GM21619 (cell line): ENCODE measurements around the gene PRKAR1B.

ENCODE experiments used
- ATAC-seq: cut with Tn5 transposase; IDR thresholded peaks from one replicate; pipeline ENCODE4 v1.9.1; 2021; ENCODE audit not compliant: unreplicated experiment

Gene PRKAR1B

GRCh38 chr7:545470-545869 is 181.6 kb downstream of the PRKAR1B start:
- ATAC-seq, result no peak

GRCh38 chr7:544338-545221 is 182.5 kb downstream of the PRKAR1B start:
- ATAC-seq, result no peak

- no peak for ATAC-seq
Measured at GRCh38 chr7:543501-544337, 183.4 kb downstream of the PRKAR1B start.

GRCh38 chr7:542713-543500 is 184.2 kb downstream of the PRKAR1B start:
- ATAC-seq, result no peak

GRCh38 chr7:542131-542712 is 184.9 kb downstream of the PRKAR1B start:
- ATAC-seq, result no peak

DNA sequence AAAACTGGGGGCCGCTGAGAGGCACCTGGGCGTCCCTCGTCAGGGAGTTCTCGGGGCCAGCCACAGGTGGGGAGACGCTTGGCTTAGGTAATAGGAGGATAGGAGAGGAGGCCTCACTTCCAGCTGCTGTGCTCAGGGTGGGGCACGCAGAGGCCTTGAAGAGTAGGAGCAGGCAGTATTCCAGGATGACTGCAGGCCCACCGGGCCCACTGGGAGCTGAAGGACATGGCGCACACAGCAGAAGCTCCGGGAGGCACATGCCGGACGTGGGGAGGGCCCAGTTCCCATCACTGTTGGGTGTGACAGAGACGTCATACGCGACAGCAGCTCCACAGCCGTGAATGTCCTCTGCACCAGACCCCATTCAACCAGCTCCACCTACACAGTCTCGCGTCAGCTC is 185.4 kb downstream of the PRKAR1B start:
- ATAC-seq, result no peak

DNA sequence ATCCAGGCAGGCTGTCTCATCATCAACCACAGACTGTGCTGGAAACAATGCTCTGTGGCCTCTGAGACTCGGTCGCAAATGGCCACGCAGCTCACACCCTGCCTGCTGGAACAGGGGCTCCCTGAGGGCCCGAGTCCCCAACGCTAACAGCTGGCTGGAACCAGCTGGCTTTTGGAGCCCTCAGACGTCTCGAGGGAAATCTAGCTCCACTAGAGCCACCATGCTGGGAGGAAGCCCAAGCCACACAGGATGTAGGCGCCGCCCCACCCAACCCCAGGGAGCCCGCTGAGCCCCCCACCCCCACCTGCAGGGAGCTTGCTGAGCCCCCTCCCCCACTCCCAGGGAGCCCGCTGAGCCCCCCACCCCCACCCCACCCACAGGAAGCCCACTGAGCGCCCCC is 186.1 kb downstream of the PRKAR1B start:
- no peak for ATAC-seq

GRCh38 chr7:540579-540978 is 186.5 kb downstream of the PRKAR1B start:
- no peak for ATAC-seq

DNA sequence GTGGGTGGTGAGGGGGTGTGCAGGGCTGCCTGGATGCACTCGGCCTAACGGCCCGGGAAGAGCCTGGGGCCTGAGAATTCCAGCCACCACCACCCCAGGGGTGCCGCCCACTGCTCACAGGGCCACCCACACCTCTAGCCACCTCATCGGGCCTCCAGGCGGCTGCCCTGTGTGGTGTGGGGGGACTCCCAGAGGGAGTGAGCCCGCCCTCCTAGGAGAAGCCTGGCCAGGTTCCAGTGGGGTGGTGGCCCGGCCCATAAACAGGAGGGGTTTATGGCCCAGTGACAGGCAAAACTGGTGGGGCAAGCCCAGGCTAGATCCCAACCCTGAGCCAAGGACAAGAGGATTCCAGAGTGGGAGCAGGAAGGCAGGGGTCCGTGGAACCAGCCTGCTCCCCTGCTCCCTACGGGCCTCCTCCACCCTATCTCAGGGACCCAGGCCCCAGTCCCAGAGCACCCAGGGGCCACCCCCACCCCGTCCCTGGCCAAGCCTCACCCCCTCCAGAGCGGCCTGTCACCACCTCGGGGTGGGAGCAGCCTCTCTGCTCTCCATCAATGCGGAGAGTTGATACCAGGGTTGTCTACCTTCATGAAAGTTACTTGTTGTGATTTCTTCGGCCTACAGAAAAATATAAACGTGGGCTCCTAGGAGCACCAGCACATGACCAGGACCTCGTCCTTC is 187.2 kb downstream of the PRKAR1B start:
- ATAC-seq, result no peak

GRCh38 chr7:538764-539685 is 188.1 kb downstream of the PRKAR1B start:
- ATAC-seq, result no peak

- no peak for ATAC-seq
Measured at GRCh38 chr7:537911-538634, 189.0 kb downstream of the PRKAR1B start.

DNA sequence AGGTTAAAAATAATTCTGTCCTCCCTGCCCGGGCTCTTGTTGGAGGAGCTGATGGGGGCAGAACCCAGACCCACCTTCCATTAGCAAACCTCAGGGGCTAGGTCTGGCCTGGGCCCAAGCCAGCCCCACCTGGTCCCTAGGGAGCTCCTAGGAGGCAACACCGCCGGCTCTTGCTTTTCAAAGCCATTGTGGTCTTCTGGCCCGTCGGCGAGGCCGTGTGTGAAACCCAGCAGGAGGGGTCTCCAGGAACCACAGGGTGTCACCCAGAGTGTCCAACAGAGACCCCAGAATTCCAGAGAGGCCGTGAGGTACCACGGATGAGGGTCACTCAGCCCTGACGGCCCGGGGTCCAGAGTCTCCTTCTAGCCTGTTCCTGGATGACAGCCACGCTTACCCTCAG is 190.8 kb downstream of the PRKAR1B start:
- ATAC-seq, result no peak

DNA sequence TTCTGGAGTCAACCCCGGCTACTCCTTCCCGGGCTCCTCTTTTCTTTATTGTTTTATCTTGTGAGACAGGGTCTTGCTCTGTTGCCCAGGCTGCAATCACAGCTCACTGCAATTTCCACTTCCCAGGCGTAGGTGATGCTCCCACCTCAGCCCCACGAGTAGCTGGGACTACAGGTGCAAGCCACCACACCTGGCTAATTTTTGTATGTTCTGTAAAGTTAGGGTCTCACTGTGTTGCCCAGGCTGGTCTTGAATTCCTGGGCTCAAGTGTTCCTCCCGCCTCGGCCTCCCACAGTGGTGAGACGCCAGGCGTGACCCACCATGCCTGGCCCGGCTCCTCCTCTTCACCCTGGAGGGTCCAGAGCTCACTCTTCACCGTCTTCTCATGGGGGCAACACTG is 192.1 kb downstream of the PRKAR1B start:
- no peak for ATAC-seq

GRCh38 chr7:534075-534474 is 193.0 kb downstream of the PRKAR1B start:
- ATAC-seq, result no peak

DNA sequence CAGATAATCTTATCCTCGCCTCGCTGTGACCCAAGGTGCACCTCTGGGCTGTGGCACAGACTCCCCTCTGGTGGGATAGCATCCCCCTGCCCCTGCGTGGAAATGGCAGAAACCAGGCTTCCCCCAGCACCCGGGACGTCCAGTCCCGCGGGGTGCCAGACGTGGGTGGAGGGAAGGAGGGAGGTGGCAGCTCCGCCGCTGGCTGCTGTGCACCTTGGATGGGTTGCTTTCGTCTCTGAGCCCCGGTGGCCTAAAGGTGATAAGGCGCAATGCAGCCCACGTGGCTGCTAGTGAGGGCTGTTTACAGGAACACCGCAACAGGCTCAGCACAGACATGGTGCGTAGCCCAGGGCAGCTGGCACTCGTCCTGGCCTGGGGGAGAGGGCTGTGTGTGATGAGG is 193.8 kb downstream of the PRKAR1B start:
- ATAC-seq, result no peak

GRCh38 chr7:532379-533143 is 194.5 kb downstream of the PRKAR1B start:
- no peak for ATAC-seq

- no peak for ATAC-seq
Measured at GRCh38 chr7:531777-532176, 195.3 kb downstream of the PRKAR1B start.

DNA sequence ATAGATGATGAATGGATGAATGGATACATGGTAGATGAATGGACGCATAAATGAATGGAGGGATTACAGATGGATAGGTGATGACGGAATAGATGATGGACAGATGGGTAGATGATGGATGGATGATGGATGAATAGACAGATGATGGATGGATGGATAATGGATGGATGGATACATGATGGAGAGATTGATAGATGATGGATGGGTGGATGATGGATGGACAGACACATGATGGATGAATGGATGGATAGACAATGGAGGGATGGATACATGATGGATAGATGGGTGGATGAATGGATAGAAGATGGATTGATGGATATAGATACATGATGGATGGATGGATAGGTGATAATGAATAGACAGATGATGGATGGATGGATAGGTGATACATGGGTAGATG is 198.6 kb downstream of the PRKAR1B start:
- no peak for ATAC-seq
